Body of pancreas (tissue), 4 donors: ENCODE measurements around the gene HSBP1. TPM values are rescaled to one million over a fixed set of nuclear protein-coding genes. Genes with fewer than 3 reads are reported as not detected.

ENCODE experiments used
- ATAC-seq: fragments of 150-250 bp; one replicate; pipeline ENCODE4 v1.9.1; 2016
- DNase-seq, 4 donors: peaks; one replicate each; pipeline ENCODE4 v3.0.0-alpha.2; 2019
- H3K27ac ChIP-seq, 4 donors: fragments of 200-600 bp; sonication (generic); 1 replicate in 3 of 4; 2 replicates in 1 of 4; pipeline versions ENCODE4 v1.5.1 to v1.6.1; 2016 to 2019; ENCODE audit warnings: mild to moderate bottlenecking in 1 of 4, mixed read lengths in 1 of 4, moderate library complexity in 1 of 4
- H3K27me3 ChIP-seq, 2 donors: fragments of 200-600 bp; sonication (generic); one replicate each; pipeline ENCODE4 v1.6.0; 2016; ENCODE audit warnings: mild to moderate bottlenecking in 1 of 2
- H3K36me3 ChIP-seq, 2 donors: fragments of 200-600 bp; sonication (generic); replicated peaks in 1 of 2; 2 replicates each; pipeline ENCODE4 v1.5.1; 2016; ENCODE audit warnings: low read depth in 2 of 2; ENCODE audit not compliant: insufficient read depth in 1 of 2
- H3K4me1 ChIP-seq: fragments of 200-600 bp; sonication (generic); one replicate; pipeline ENCODE4 v1.6.0; 2016
- H3K4me3 ChIP-seq, 2 donors: fragments of 200-600 bp; sonication (generic); 1 replicate in 1 of 2; 2 replicates in 1 of 2; pipeline ENCODE4 v1.5.1; 2016 to 2019
- H3K9me3 ChIP-seq, 3 donors: fragments of 200-600 bp; sonication (generic); 1 replicate in 2 of 3; 2 replicates in 1 of 3; pipeline ENCODE4 v1.5.1; 2016
- CTCF ChIP-seq, 7 experiments: fragments of 450-650 bp in 4 of 7; fragments of 200-600 bp in 3 of 7; sonication (generic) in 3 of 7; IDR thresholded peaks; one replicate each; pipeline ENCODE4 v1.5.1; 2016 to 2019; ENCODE audit warnings: antibody characterized with exemption in 7 of 7
- POLR2A ChIP-seq, 3 donors: fragments of 450-650 bp; IDR thresholded peaks; one replicate each; pipeline ENCODE4 v1.6.1; 2016; ENCODE audit warnings: antibody characterized with exemption in 3 of 3, mild to moderate bottlenecking in 2 of 3
- WGBS, 2 donors: methylation state at CpG; one replicate each; pipeline ENCODE4 v1.1.5; 2017; 5-methylcytosine and 5-hydroxymethylcytosine counted together
- intact Hi-C: fragments of 100-400 bp; cut with DNase I; formaldehyde crosslinking; loops from one replicate; pipeline ENCODE4 v1.15.1; 2023
- total RNA-seq, 2 donors: library from RNA; depleted of rRNA; stranded (reverse); fragments of >200 nt; gene quantifications; one replicate each; pipeline ENCODE4 v1.1.0, GENCODE V29; 2016

Gene HSBP1
- total RNA-seq, 2 donors from 2014 or later: 4.9 to 12.5 TPM

GRCh38 chr16:83835586-83836566, 28.1 kb downstream of the HSBP1 start:
- WGBS, 2 donors: 65 to 75% methylated on average over 10 of the region's 10 CpGs
- no peak overlapping the region for H3K27ac ChIP-seq
- TF ChIP-seq CTCF (IDR thresholded peaks at IDR 0.05): no peak
- TF ChIP-seq POLR2A (IDR thresholded peaks at IDR 0.05): no peak
- intact Hi-C loops: loop anchor here (10.0 kb wide), 1 partner anchor 209 kb away; the partner anchor contains the start of gene SLC38A8
- no peak overlapping the region for H3K4me3 ChIP-seq
- H3K9me3 ChIP-seq: no peaks in the 10 kb centered on the region
- no peaks in the 10 kb centered on the region for H3K4me1 ChIP-seq
- DNase-seq: no peak
- no peaks in the 10 kb centered on the region for H3K36me3 ChIP-seq
- H3K27me3 ChIP-seq: no peaks in the 10 kb centered on the region
- no peak for ATAC-seq

GRCh38 chr16:83837566-83837965, 29.8 kb downstream of the HSBP1 start:
- Histone ChIP-seq H3K4me1 (no peaks in the 10 kb centered on the region), H3K27ac (no peak overlapping the region), H3K36me3 (no peaks in the 10 kb centered on the region), H3K4me3 (no peak overlapping the region), H3K27me3 (no peaks in the 10 kb centered on the region), H3K9me3 (no peaks in the 10 kb centered on the region)
- intact Hi-C loops: loop anchor here (10.0 kb wide), 1 partner anchor 207 kb away; the partner anchor contains the start of gene SLC38A8
- ATAC-seq: no peak
- 62 to 78% methylated on average over 4 of the region's 4 CpGs for WGBS, 2 donors
- DNase-seq: no peak
- TF ChIP-seq POLR2A (IDR thresholded peaks at IDR 0.05): no peak
- TF ChIP-seq CTCF (IDR thresholded peaks at IDR 0.05): no peak

GRCh38 chr16:83838151-83838550, 30.4 kb downstream of the HSBP1 start:
- no peaks in the 10 kb centered on the region for H3K36me3 ChIP-seq
- WGBS, 2 donors: 54 to 61% methylated on average over 4 of the region's 4 CpGs
- DNase-seq (no peak), ATAC-seq (no peak)
- intact Hi-C loops: loop anchor here (10.0 kb wide), 1 partner anchor 207 kb away; the partner anchor contains the start of gene SLC38A8
- no peaks in the 10 kb centered on the region for H3K4me1 ChIP-seq
- no peaks in the 10 kb centered on the region for H3K9me3 ChIP-seq
- H3K27me3 ChIP-seq: no peaks in the 10 kb centered on the region
- no peak overlapping the region for H3K27ac ChIP-seq
- no peak overlapping the region for H3K4me3 ChIP-seq
- no peak for TF ChIP-seq CTCF (IDR thresholded peaks at IDR 0.05)
- no peak for TF ChIP-seq POLR2A (IDR thresholded peaks at IDR 0.05)

- Histone ChIP-seq H3K4me3 (no peak overlapping the region), H3K4me1 (no peaks in the 10 kb centered on the region), H3K27me3 (no peaks in the 10 kb centered on the region), H3K36me3 (no peaks in the 10 kb centered on the region), H3K27ac (no peak overlapping the region), H3K9me3 (no peaks in the 10 kb centered on the region)
- intact Hi-C loops: loop anchor here (10.0 kb wide), 1 partner anchor 205 kb away; the partner anchor contains the start of gene SLC38A8
- WGBS, 2 donors: 48 to 56% methylated on average over 3 of the region's 3 CpGs
- no peak for TF ChIP-seq CTCF (IDR thresholded peaks at IDR 0.05)
- no peak for TF ChIP-seq POLR2A (IDR thresholded peaks at IDR 0.05)
- ATAC-seq (no peak), DNase-seq (no peak)
Observed at GRCh38 chr16:83839561-83839960, 31.8 kb downstream of the HSBP1 start.
